DND-41 (cell line): ENCODE measurements around the gene HEY2.

ENCODE experiments used
- ATAC-seq: fragments of 200-7000 bp; cut with Tn5 transposase; 3 replicates; pipeline ENCODE4 v1.9.1; 2021; ENCODE audit warnings: low read depth; ENCODE audit not compliant: insufficient read depth
- DNase-seq: peaks from one replicate; pipeline ENCODE4 v3.0.0-alpha.2; 2020
- H2AFZ ChIP-seq: 2 replicates; pipeline ENCODE4 v1.6.0; 2012; ENCODE audit warnings: low read depth, low read length
- H3K27ac ChIP-seq: 2 replicates; pipeline ENCODE4 v1.5.1; 2012; ENCODE audit warnings: low read length, inconsistent platforms
- H3K27me3 ChIP-seq: fragments of 200-600 bp; sonication (generic); 2 replicates; pipeline ENCODE4 v1.6.0; 2012; ENCODE audit warnings: low read length, mild to moderate bottlenecking, inconsistent platforms; ENCODE audit not compliant: insufficient read depth, poor library complexity
- H3K36me3 ChIP-seq: 2 replicates; pipeline ENCODE4 v1.5.1; 2012; ENCODE audit warnings: low read length, inconsistent platforms; ENCODE audit not compliant: insufficient read depth
- H3K4me1 ChIP-seq: 2 replicates; pipeline ENCODE4 v1.5.1; 2012; ENCODE audit warnings: mild to moderate bottlenecking, low read length; ENCODE audit not compliant: insufficient read depth
- H3K4me2 ChIP-seq: 2 replicates; pipeline ENCODE4 v1.6.0; 2012; ENCODE audit warnings: mild to moderate bottlenecking, moderate library complexity, low read length, inconsistent platforms; ENCODE audit not compliant: insufficient read depth
- H3K4me3 ChIP-seq, 2 experiments: fragments of 200-600 bp in 1 of 2; shearing (Covaris generic) in 1 of 2; 2 replicates each; pipeline ENCODE4 v1.5.1; 2012 to 2016; ENCODE audit warnings: inconsistent platforms in 2 of 2, low read length in 2 of 2, mild to moderate bottlenecking in 2 of 2, low read depth in 1 of 2, moderate library complexity in 1 of 2
- H3K79me2 ChIP-seq: 2 replicates; pipeline ENCODE4 v1.6.0; 2012; ENCODE audit warnings: low read length, inconsistent platforms; ENCODE audit not compliant: insufficient read depth
- H3K9ac ChIP-seq: 2 replicates; pipeline ENCODE4 v1.6.0; 2012; ENCODE audit warnings: low read depth, mild to moderate bottlenecking, inconsistent platforms, low read length, moderate library complexity
- H3K9me3 ChIP-seq: 2 replicates; pipeline ENCODE4 v1.5.1; 2012; ENCODE audit warnings: low read length, moderate library complexity, mild to moderate bottlenecking, inconsistent platforms; ENCODE audit not compliant: insufficient read depth, severe bottlenecking
- H4K20me1 ChIP-seq: 2 replicates; pipeline ENCODE4 v1.6.0; 2012; ENCODE audit warnings: low read length; ENCODE audit not compliant: insufficient read depth
- EZH2 ChIP-seq: IDR thresholded peaks from 3 replicates; pipeline ENCODE4 v1.6.1; 2012; ENCODE audit warnings: borderline replicate concordance, low read depth, mild to moderate bottlenecking, moderate library complexity, low read length, inconsistent platforms; ENCODE audit not compliant: severe bottlenecking
- TF ChIP-seq, protein P1 (sequence below): IDR thresholded peaks from 2 replicates; pipeline ENCODE4 v1.5.1; 2012; ENCODE audit warnings: borderline replicate concordance, low read length, moderate library complexity, mild to moderate bottlenecking; ENCODE audit not compliant: poor library complexity, severe bottlenecking; ENCODE audit errors: extremely low read depth

The HEY2 gene

DNA sequence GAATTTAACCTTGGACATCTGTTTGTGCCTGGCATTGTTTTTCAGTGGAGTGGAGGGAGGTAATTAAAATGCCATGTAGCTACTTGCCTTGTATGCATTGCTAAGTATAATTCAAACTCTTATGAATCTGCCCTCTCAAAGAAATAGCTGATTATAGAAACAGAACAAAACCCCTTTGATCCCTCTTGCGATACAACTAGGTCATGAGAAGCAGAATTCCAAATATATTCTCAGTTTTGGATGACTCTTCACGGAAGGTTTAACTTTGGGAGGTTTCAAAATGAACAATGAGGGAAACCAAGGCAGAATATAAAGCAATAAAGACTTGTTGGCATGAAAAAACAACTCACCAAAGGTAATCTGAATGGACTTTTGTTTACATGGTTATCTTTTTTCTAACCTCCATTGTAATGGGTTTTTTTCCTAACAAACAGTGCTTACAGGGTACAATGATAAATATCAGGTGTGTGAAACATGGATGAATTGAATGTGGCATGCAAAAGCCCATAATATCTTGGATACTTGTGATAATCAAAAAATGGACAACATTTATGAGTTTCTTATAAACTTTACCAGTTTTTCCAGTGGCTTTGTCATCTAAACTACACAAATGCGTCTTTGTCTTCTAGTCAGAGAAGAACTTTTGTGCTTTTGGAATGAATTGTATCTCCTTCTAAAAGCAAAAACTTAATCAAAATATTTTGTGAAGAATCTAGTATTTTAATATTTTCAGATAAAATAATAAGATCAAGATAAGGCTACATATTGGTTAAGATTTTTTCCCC, 15.7 kb upstream of the HEY2 start:
- TF ChIP-seq EZH2: no peak
- TF ChIP-seq, protein P1, sequence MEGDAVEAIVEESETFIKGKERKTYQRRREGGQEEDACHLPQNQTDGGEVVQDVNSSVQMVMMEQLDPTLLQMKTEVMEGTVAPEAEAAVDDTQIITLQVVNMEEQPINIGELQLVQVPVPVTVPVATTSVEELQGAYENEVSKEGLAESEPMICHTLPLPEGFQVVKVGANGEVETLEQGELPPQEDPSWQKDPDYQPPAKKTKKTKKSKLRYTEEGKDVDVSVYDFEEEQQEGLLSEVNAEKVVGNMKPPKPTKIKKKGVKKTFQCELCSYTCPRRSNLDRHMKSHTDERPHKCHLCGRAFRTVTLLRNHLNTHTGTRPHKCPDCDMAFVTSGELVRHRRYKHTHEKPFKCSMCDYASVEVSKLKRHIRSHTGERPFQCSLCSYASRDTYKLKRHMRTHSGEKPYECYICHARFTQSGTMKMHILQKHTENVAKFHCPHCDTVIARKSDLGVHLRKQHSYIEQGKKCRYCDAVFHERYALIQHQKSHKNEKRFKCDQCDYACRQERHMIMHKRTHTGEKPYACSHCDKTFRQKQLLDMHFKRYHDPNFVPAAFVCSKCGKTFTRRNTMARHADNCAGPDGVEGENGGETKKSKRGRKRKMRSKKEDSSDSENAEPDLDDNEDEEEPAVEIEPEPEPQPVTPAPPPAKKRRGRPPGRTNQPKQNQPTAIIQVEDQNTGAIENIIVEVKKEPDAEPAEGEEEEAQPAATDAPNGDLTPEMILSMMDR: no peak
- H3K4me1 ChIP-seq: no peaks in the 10 kb centered on the region

GRCh38 chr6:125738276-125738675, 11.2 kb upstream of the HEY2 start:
- Histone ChIP-seq H3K9me3 (no peaks in the 10 kb centered on the region), H3K27me3 (peaks cover 5% of the 10 kb centered on the region), H3K4me3 (no peak overlapping the region), H3K27ac (no peak overlapping the region), H3K79me2 (no peaks in the 10 kb centered on the region), H3K4me1 (no peaks in the 10 kb centered on the region), H3K4me2 (no peak overlapping the region), H2AFZ (no peak overlapping the region), H3K9ac (no peak overlapping the region), H4K20me1 (no peaks in the 10 kb centered on the region), H3K36me3 (no peaks in the 10 kb centered on the region)
- ATAC-seq (no peak), DNase-seq (no peak)
- no peak for TF ChIP-seq EZH2
- TF ChIP-seq, protein P1: no peak

More for the DNA sequence above, 15.7 kb upstream of the HEY2 start:
- Histone ChIP-seq H3K36me3 (no peaks in the 10 kb centered on the region), H3K4me3 (no peak overlapping the region), H3K27me3 (peaks cover 9% of the 10 kb centered on the region), H3K27ac (no peak overlapping the region), H4K20me1 (no peaks in the 10 kb centered on the region), H3K79me2 (no peaks in the 10 kb centered on the region), H3K9ac (no peak overlapping the region), H3K9me3 (no peaks in the 10 kb centered on the region), H3K4me2 (no peak overlapping the region), H2AFZ (no peak overlapping the region)
- ATAC-seq (no peak), DNase-seq (no peak)

GRCh38 chr6:125739364-125739763, 10.1 kb upstream of the HEY2 start:
- Histone ChIP-seq H3K4me1 (no peaks in the 10 kb centered on the region), H3K27ac (no peak overlapping the region), H2AFZ (no peak overlapping the region), H3K79me2 (no peaks in the 10 kb centered on the region), H3K27me3 (peaks cover 3% of the 10 kb centered on the region), H3K36me3 (no peaks in the 10 kb centered on the region), H3K9ac (no peak overlapping the region), H3K4me3 (no peak overlapping the region), H3K4me2 (no peak overlapping the region), H3K9me3 (no peaks in the 10 kb centered on the region), H4K20me1 (no peaks in the 10 kb centered on the region)
- ATAC-seq: no peak
- no peak for DNase-seq
- TF ChIP-seq, protein P1: no peak
- no peak for TF ChIP-seq EZH2
